K562 (cell line): Measurements from ENCODE around the gene STK11.

Experiments used
- KLF1 ChIP-seq: fragments of 450-650 bp; IDR thresholded peaks from 2 replicates; pipeline ENCODE4 v1.6.1; 2016; ENCODE audit warnings: missing genetic modification characterization, missing compliant biosample characterization
- POLR2A ChIP-seq: fragments of 450-650 bp; conservative IDR thresholded peaks from 2 replicates; pipeline ENCODE4 v1.6.1; 2016
- SFPQ ChIP-seq: fragments of 200-400 bp; formaldehyde crosslinking; IDR thresholded peaks from 2 replicates; pipeline ENCODE4 v1.6.1; 2017; ENCODE audit warnings: mild to moderate bottlenecking, low read depth, low read length, moderate library complexity
- SIN3B ChIP-seq: fragments of 450-650 bp; IDR thresholded peaks from 2 replicates; pipeline ENCODE4 v1.6.1; 2017; ENCODE audit warnings: low read depth, mild to moderate bottlenecking, moderate library complexity
- U2AF1 ChIP-seq: fragments of 200-400 bp; formaldehyde crosslinking; optimal IDR thresholded peaks from 2 replicates; pipeline ENCODE3; 2017; ENCODE audit warnings: mild to moderate bottlenecking, low read depth, low read length, moderate library complexity
- ZEB2 ChIP-seq: fragments of 450-650 bp; IDR thresholded peaks from 2 replicates; pipeline ENCODE4 v1.6.1; 2016
- ZNF398 ChIP-seq: fragments of 250-450 bp; sonication (Bioruptor Pico); IDR thresholded peaks from 2 replicates; pipeline ENCODE4 v1.8.0; 2021; ENCODE audit warnings: moderate library complexity, mild to moderate bottlenecking, inconsistent platforms
- TF ChIP-seq, protein P1 (sequence below): IDR thresholded peaks from 2 replicates; pipeline ENCODE4 v1.6.1; 2014; ENCODE audit warnings: antibody characterized with exemption

GRCh38 chr19:1274852-1275259, 69.3 kb downstream of the STK11 start:
- TF ChIP-seq SIN3B: no peak
- TF ChIP-seq POLR2A: no peak
- no peak for TF ChIP-seq ZNF398
- TF ChIP-seq ZEB2: no peak
- no peak for TF ChIP-seq SFPQ
- peak; percentile 13 for TF ChIP-seq U2AF1
- TF ChIP-seq KLF1: no peak
- TF ChIP-seq, protein P1, sequence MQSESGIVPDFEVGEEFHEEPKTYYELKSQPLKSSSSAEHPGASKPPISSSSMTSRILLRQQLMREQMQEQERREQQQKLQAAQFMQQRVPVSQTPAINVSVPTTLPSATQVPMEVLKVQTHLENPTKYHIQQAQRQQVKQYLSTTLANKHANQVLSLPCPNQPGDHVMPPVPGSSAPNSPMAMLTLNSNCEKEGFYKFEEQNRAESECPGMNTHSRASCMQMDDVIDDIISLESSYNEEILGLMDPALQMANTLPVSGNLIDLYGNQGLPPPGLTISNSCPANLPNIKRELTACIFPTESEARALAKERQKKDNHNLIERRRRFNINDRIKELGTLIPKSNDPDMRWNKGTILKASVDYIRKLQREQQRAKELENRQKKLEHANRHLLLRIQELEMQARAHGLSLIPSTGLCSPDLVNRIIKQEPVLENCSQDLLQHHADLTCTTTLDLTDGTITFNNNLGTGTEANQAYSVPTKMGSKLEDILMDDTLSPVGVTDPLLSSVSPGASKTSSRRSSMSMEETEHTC: no peak
